ENCODE results near the gene KCTD10.
"Not testable (repeated sequence)": the region's sequence is repeated elsewhere in the genome, so short reads cannot be mapped to it uniquely, and the experiment has no call there.

KCTD10 gene

GRCh38 chr12:109493938-109494337, 16.8 kb upstream of the KCTD10 start:
- DNase-seq = no peak

GRCh38 chr12:109493090-109493489, 16.0 kb upstream of the KCTD10 start:
- no peak for DNase-seq

GRCh38 chr12:109492371-109492770, 15.3 kb upstream of the KCTD10 start:
- no peak for DNase-seq

- no peak for DNase-seq
These were observed 14.6 kb upstream of the KCTD10 start for GRCh38 chr12:109491671-109492070.

GRCh38 chr12:109489955-109490565, 13.0 kb upstream of the KCTD10 start:
- no peak for DNase-seq

- no peak for DNase-seq
These were observed 12.2 kb upstream of the KCTD10 start for GRCh38 chr12:109489016-109489954.

GRCh38 chr12:109488051-109488665, 11.1 kb upstream of the KCTD10 start:
- DNase-seq = no peak

- no peak for DNase-seq
These were observed 10.3 kb upstream of the KCTD10 start for GRCh38 chr12:109487181-109488050.

GRCh38 chr12:109485201-109485600, 8.1 kb upstream of the KCTD10 start:
- DNase-seq = no peak

GRCh38 chr12:109483346-109483745, 6.2 kb upstream of the KCTD10 start:
- DNase-seq = no peak

GRCh38 chr12:109482894-109483293, 5.8 kb upstream of the KCTD10 start:
- DNase-seq = no peak

- DNase-seq = no peak
These were observed 5.4 kb upstream of the KCTD10 start for GRCh38 chr12:109482491-109482890.

GRCh38 chr12:109481863-109482262, 4.8 kb upstream of the KCTD10 start:
- DNase-seq = no peak

- DNase-seq = no peak
These were observed 3.3 kb upstream of the KCTD10 start for GRCh38 chr12:109480356-109480755.

GRCh38 chr12:109479761-109480160, 2.7 kb upstream of the KCTD10 start:
- no peak for DNase-seq

- DNase-seq = no peak
These were observed 839 bp upstream of the KCTD10 start for GRCh38 chr12:109477963-109478315.

- DNase-seq = no peak
These were observed 304 bp downstream of the KCTD10 start for GRCh38 chr12:109476807-109477184.

GRCh38 chr12:109475993-109476806, 900 bp downstream of the KCTD10 start:
- no peak for DNase-seq

- no peak for DNase-seq
These were observed 2.0 kb downstream of the KCTD10 start for GRCh38 chr12:109475121-109475520.

GRCh38 chr12:109473526-109474270, 3.4 kb downstream of the KCTD10 start:
- not testable (repeated sequence) for DNase-seq

- no peak for DNase-seq
These were observed 4.1 kb downstream of the KCTD10 start for GRCh38 chr12:109473006-109473405.
